GM18907 (cell line): ENCODE data around the gene VEGFA.

Experiments used
- ATAC-seq: cut with Tn5 transposase; IDR thresholded peaks from one replicate; pipeline ENCODE4 v1.9.1; 2021; ENCODE audit warnings: mild to moderate bottlenecking, moderate library complexity; ENCODE audit not compliant: unreplicated experiment

The VEGFA gene

DNA sequence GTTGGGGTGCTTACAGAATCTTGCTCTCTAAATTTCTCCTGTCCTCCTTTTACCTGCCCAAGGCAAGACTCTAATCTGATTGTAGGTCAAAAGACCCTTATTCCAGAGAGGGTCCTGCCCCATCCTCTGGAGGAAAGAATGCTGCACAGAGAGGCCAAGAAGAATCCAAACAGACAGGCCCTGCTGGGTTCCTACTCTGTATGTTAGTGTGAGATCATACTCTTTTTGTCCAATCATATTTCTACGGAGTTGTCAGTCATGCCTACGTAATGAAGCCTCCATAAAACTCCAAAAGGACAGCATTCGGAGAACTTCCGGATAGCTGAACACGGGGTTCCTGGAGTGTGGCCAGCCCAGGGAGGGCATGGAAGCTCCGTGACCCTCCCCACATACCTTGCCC lies 50.5 kb downstream of the VEGFA start:
- ATAC-seq = no peak

DNA sequence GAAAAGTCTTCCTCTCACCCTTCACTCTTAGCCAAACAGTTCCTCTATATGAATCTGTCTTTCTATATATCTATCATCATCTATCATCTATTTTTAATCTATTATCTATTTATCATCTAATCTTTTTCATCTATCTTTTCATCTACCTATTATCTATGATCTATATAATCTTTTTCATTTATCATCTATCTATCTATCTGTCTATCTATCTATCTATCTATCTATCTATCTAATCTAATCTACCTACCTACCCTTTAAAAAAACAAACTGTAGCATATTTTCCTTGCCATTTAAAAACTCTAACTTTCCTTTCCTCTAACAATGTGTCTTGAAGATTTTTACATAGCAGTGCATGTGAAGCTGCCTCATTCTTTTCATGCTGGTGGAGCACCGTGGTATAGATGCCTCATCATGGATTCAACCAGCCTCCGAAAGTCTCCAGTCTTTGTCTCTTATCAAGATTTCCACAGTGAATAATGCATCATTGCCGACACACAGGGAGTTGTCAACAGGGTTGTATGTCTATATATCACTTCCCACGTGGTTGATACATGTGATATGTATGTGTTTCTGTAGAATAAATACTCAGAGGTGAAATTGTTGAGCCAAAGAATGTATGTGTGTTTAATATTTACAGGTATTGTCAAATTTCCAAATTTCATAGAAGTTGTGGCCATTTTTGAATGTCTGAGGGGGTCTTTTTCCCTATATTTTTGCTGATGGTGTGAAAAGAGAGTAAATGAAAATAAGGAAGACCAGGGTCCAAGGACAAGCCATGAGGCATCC lies 51.3 kb downstream of the VEGFA start:
- ATAC-seq = no peak

DNA sequence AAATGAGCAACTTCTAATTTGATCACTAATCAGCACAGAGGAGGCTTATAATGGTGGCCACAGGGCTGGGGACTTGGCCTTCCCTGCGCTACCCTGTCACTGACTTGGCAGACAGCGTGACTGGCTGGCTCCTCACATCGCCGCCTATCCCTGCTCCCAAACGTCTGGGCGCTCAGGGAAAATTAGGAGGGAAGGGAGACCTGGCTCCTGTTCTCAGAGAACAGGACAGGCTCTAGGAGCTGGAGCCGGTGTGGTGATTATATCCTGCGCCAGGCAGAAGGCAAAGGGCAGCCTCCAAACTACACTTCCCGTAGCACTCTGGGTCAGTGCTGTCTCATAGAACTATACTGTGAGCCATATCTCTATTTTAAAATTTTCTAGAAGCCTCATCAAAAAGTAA lies 53.4 kb downstream of the VEGFA start:
- no peak for ATAC-seq

DNA sequence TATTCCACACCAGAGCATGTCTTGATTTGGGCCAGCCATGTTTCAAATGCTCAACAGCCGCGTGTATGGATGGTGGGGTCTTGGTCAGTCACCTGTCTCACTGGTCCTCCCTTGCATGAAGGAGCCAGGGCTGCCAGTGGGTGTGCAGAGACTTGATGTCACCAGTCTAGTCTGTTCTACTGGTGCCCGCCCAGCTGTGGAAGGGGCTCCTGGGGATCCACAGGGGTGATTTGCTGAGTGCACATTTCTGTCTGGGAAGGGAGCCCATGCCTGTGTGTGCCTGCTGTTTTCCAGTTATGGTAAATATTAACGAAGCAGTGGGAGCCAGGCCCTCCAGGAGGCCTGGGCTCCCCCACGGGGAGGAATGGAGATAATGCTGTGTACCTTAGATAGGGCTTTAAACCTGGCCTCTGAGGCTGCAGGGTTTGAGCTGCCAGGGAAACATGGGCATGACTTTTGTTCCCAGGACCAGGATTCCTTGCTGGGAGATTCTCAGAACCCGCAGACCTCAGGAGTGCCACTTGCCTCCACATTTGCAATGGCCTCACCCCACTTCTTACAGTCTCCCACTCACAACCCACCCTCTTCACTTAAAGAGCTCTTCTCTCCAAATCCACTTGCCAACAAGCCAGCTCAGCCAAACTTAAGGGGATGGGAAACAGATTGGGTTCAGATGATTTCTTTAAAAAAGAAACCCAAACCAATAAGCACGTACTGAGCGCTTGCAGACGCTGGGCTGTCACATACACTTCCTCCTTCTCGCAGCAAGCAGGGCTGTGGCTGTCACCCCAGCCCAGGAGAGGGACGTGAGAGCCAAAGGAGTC lies 54.1 kb downstream of the VEGFA start:
- no peak for ATAC-seq

DNA sequence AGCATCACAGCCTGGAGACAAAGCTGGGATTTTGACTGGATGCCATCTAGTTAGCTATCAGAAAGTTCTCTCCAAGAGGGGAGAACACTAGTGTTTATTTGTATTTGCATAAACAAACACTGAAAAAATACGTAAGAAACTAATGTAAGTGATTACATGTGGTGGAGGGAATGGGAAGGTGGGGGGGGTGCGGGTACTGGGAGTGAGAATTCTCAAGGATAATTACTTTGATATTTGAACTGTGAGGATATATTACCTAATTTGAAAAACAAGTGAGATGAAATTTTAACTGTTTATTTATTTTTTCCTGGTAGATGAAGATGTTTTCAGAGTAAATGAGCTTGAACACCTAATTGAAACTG lies 54.7 kb downstream of the VEGFA start:
- ATAC-seq = no peak

DNA sequence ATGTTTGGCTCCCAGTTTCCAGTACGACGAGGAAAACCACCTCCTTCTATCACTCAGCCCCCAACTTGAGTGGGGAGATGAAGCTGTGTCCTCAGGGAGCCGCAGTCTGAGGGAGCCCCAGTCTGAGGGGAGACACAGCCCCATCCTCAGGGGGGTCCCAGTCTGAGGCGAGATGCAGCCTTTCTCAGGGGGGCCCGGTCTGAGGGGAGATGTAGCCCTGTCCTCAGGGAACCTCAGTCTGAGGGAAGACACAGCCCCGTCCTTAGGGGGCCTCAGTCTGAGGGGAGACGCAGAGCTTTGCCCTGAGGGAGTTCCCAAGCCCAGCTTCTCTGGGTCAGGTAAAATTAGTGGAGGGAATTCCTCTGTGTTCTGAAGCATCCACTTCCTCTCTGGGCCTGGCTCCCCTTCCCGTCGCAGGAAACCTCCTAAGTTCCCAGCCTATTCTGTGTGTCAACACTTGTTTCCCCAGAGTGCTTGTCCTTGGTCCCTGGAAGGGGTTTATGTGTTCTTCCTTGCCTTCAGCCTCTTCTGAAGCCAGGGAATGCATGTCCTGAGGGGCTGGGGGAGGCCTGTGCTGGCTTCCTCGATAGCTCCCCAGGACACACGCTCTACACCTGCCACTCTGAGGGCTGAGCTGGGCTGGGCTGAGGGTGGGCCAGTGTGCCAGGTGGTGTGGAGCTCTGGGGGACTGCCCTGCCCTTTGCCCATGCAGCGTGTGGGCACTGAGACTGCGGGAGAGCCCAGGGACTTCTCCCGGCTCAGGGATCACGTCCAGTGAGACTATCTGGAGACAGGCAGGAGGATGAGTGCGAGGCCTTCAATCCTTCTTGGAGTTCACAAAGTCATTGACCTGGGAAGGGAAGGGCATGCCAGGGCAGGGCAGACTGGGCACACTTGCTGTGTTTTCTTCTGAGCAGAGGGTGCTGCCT lies 55.4 kb downstream of the VEGFA start:
- no peak for ATAC-seq

DNA sequence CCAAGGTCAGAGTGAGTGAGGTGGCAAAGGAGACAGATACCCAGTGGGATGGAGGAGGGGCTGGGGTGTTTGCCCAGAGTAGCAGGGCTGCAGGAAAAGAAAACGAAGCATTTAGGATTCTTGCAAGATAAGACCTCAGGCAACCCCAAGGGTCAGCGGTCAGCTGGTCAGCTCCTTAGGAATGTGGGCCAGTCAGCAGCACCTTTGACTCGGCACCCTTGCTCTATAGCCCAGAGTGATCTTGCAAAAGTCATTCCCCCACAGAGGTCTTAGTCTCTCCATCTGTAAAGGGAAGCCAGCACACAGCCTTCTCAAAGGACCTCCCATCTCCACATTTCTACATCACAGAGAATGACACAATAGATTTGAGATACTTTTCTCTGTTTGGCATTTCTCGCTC lies 56.7 kb downstream of the VEGFA start:
- ATAC-seq = no peak

DNA sequence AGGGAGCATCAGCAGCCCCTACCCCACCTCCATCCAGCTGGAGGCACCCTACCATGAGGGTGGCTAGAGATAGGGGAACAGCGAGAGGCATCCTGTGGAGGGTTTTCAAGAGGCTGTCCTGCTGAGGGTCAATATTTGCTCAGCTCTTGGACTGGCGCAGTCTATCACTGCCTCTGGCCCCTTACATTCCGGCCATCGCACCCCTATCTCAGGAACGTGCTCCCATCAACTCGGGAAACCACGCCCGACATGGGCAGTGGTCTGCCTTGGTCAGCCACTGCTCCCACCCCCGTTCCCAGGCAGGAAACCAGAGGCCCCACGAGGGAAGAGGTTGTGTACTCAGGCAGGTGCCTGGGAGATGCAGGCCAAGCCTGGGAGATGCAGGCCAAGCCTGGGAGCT lies 57.9 kb downstream of the VEGFA start:
- no peak for ATAC-seq

DNA sequence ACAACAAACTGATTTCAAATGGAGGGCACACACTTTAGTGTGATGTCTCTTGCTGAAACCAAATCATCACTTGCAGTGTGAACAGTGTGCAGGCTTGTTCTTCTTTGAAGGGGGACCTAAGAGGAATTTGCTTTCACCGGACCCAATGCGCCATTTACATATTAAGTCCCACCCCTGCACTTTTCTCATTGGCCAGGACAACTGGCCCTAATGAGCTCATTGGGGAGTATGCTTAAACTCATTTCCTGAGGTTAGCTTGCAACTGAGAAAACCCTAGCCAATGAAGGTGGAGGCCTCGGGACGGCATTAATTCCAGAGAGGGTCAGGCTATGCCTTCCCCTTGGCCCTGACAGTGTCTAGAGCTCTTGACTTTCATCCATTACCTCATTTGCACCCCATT lies 58.7 kb downstream of the VEGFA start:
- ATAC-seq = no peak

DNA sequence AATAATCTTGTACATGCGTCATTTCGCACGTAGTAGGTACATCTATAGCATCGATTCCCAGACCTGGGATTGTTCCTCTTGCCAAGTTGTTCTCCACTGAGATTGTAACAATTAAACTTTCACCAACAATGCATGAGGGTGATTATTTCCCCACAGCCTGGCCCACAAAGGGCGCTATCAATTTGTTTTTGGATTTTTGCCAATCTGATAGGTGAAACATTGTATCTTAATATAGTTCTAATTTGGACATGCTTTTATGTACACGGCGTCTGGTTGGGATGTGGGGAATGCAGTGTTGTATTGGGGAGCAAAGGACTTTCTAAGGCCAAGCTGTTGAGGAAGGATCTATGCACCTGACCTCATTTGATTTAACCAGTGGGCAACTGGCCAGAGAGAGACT lies 59.5 kb downstream of the VEGFA start:
- no peak for ATAC-seq

DNA sequence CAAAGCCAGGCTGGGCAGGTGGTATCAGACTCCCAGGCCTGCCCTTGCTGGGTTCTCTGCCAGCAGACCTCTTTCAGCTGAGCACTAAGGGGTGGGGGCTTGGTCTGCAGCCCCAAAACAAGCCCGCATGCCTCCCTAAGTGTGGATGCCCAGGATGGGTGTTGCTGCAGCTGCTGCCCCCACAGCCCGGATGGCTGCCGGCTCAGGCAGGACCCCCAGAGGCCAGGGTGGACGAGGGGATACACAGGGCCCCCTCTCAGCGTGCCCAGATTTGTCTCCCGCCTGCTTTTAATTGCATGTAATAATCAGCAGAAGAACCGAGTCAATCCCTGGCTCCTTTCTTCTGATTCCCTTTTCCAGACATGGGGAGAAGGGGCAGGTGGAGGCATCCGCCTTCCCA lies 60.8 kb downstream of the VEGFA start:
- ATAC-seq = no peak

DNA sequence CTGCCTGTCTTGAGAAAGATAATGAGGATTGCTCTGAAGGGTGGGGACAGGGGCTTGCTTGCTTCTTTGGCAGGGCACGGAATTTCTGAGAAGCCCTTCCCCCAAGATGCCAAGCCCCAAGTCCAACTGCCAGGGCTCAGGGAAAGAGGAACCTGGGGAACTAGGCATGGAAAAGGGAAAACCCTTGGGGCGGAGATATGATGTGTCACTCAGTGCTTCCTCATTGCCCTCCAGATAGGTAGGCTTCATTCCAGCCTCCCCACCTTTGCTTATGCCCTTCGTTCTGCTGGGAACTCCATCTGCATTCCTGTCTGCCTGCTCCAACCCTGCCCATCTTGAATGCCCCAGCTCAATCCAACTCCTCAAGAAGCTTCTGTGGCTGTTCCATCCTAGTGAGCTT lies 61.2 kb downstream of the VEGFA start:
- no peak for ATAC-seq

DNA sequence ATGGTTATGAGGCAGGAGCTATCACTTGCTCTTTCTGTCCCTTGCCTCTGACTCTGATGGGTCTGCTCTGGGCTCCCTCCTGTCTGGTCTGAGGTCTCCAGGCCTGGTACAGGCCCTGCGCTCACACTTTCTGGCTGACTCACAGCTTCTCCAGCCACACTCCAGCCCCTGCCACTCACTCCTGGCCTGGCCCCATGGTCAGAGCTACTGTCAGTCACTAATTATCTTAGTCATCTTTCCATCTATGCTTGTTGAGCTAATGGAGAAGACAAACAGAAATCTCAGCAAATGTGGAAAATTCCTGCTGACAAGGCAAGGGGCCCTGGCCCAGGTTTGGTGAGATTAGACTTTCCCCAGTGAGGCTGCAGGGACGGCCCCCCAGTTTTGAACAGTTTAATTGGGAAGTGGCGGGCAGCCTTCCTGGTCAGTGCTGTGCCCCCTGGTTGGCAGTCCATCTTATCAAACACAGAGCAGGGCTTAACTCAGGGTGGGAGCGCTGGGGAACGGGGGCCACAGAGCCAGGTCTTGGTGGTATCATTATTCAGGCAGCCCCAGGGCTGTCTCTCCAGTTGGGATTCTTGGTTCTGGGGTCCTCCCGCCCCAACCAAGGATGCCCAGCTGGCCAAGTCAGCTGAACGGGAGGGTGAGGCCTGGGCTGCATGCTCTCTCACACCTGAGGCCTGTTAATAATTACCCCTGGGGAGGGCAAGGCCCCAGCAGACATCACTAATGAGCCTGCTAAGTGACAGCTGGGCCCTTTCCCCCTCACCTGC lies 63.4 kb downstream of the VEGFA start:
- no peak for ATAC-seq

DNA sequence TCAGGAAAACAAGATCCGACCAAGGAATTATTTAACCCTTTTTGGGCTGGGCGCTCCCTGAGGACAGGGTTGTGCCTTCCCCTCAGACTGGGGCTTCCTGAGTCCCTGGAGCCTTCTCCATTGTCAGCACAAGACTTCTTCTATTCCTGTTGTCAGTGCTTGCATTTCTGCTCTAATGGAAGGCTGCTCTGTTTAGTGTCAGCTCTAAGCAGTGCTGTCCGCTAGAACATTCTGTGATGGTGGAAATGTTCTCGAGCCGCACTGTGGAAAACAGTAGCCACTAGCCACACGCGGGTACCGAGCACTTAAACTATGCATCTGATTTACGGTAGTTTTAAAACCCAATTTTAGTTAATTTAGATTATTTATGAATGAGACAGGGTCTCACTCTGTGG lies 64.0 kb downstream of the VEGFA start:
- ATAC-seq = no peak

DNA sequence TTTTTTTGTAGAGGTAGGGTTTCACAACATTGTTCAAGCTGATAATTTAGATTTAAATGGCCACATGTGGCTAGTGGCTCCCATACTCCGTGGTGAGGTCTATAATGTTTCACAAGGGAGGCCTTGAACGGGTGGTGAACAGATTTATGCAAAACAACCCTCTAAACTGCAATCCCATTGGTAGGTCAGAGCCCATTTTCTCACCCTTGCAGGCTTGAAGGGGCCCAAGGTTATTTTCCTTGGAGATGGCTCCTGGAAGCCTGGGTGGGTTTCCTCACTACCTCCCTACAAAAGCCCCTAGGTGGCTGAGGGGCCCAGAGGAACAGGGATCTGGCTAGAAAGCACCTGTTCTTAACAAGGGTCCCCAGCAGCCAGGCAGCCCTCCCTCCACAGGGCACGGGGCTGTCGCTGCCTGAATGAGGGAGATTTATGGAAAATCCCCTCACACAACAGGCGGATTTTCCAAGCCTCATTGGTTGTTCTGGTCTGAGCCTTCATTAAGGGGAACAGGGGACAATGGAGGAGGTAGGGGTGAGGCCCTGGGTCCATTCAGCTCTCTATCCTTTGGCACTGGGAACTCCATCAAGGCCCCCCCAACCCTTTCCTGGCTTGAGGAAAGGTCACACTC lies 64.6 kb downstream of the VEGFA start:
- ATAC-seq = no peak

DNA sequence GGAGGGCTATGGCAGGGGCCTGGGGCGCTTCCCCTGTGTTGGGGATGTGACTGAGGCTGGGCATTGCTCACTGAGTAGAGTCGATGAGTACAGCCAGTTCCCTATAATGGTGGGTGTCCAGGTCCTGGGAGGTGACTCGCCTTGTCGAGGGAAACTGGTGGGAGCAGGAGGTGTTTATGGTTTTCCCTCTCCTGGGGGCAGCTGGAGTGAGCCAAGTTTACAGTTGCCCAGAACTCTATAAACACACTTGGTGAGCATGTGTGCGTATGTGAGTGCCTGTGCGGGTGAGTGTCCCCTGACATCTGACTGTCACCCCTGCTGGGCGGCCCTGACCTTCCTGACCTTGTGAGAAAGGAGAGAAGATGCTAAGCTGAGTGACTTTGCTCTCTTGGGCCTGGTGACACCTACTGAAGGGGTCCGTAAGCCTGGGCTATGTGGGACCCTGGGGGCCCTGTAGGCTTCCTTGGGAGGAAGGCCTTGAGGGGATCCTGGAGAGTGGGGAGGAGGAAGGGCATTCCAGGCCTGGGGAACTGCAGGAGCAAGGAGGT lies 65.9 kb downstream of the VEGFA start:
- ATAC-seq = no peak
